T-helper 2 cell (primary cell): Measurements from ENCODE around the gene NANS.
"Not testable (repeated sequence)": the region's sequence is repeated elsewhere in the genome, so short reads cannot be mapped to it uniquely, and the experiment has no call there.

Source experiments
- DNase-seq, 5 experiments: peaks; one replicate each; pipeline versions ENCODE4 v3.0.0 to v3.0.0-alpha.2; 2012 to 2022
- total RNA-seq, 2 donors: gene quantifications; one replicate each; lab custom pipeline; 2026; lab: John Stamatoyannopoulos, UW

NANS gene
- total RNA-seq: 39.7 to 79.2 reads per million in 2 donors

- DNase-seq: peak; percentile 81 to 93 (median 85)
Measured at GRCh38 chr9:98056269-98057137, at the start of gene NANS. NANS (plus strand) TSS chr9:98056732; CDS start chr9:98056809, 77 bp downstream.

- peak in 1 of 5 experiments; percentile 45 for DNase-seq
Measured at GRCh38 chr9:98007251-98007928, 49.1 kb upstream of the NANS start.

GRCh38 chr9:98008764-98009163 lies 47.8 kb upstream of the NANS start:
- no peak for DNase-seq

- DNase-seq: no peak
Measured at GRCh38 chr9:98009437-98009836, 47.1 kb upstream of the NANS start.

- DNase-seq: no peak
Measured at GRCh38 chr9:98009936-98010335, 46.6 kb upstream of the NANS start.

GRCh38 chr9:98010445-98010844 lies 46.1 kb upstream of the NANS start:
- no peak for DNase-seq

GRCh38 chr9:98011122-98011521 lies 45.4 kb upstream of the NANS start:
- DNase-seq: no peak

- DNase-seq: no peak
Measured at GRCh38 chr9:98016137-98016680, 40.3 kb upstream of the NANS start.

- no peak for DNase-seq
Measured at GRCh38 chr9:98017306-98017705, 39.2 kb upstream of the NANS start.

- no peak for DNase-seq
Measured at GRCh38 chr9:98018347-98018746, 38.2 kb upstream of the NANS start.

- DNase-seq: no peak
Measured at GRCh38 chr9:98019098-98019497, 37.4 kb upstream of the NANS start.

- DNase-seq: not testable (repeated sequence)
Measured at GRCh38 chr9:98019869-98020268, 36.7 kb upstream of the NANS start.

GRCh38 chr9:98020476-98021145 lies 35.9 kb upstream of the NANS start:
- no peak for DNase-seq

- DNase-seq: no peak
Measured at GRCh38 chr9:98021306-98022040, 35.1 kb upstream of the NANS start.

GRCh38 chr9:98022447-98022846 lies 34.1 kb upstream of the NANS start:
- no peak for DNase-seq

- no peak for DNase-seq
Measured at GRCh38 chr9:98024702-98025101, 31.8 kb upstream of the NANS start.

GRCh38 chr9:98031169-98031568 lies 25.4 kb upstream of the NANS start:
- no peak for DNase-seq

- DNase-seq: no peak
Measured at GRCh38 chr9:98031935-98032334, 24.6 kb upstream of the NANS start.

- DNase-seq: peak; percentile 66 to 86 (median 84)
Measured at GRCh38 chr9:98034593-98035546, 21.7 kb upstream of the NANS start.

GRCh38 chr9:98037357-98037756 lies 19.2 kb upstream of the NANS start:
- no peak for DNase-seq

- DNase-seq: peak in 1 of 5 experiments; percentile 22
Measured at GRCh38 chr9:98038958-98039357, 17.6 kb upstream of the NANS start.
